Activated CD4-positive, alpha-beta T cell treated with anti-CD3 and anti-CD28 coated beads, Interleukin-2, amount 10 ng/mL, durations not matched to agents 7 days and 5 days (primary cell): ENCODE measurements around the gene SCYGR7. TPM values are rescaled to one million over a fixed set of nuclear protein-coding genes. Genes with fewer than 3 reads are reported as not detected.
"Not testable (repeated sequence)": the region's sequence is repeated elsewhere in the genome, so short reads cannot be mapped to it uniquely, and the experiment has no call there.

Experiments used
- CTCF ChIA-PET: fragments of 350-600 bp; sonication (Branson Sonifier 250); formaldehyde crosslinking; loops from one replicate; lab custom pipeline; 2021; ENCODE audit warnings: antibody characterized with exemption; lab: Charles Lee
- POLR2A ChIA-PET: fragments of 350-600 bp; sonication (Branson Sonifier 250); formaldehyde crosslinking; loops from one replicate; lab custom pipeline; 2021; ENCODE audit warnings: antibody characterized with exemption; lab: Charles Lee
- DNase-seq: peaks from one replicate; pipeline ENCODE4 v3.0.0-alpha.2; 2020
- H3K27ac Mint-ChIP-seq: one replicate; pipeline ENCODE4 v1.8.0; 2021; ENCODE audit warnings: mild to moderate bottlenecking, moderate library complexity, mixed read lengths
- H3K27me3 Mint-ChIP-seq: one replicate; pipeline ENCODE4 v1.8.0; 2021; ENCODE audit warnings: mixed read lengths
- H3K36me3 Mint-ChIP-seq: one replicate; pipeline ENCODE4 v1.8.0; 2021; ENCODE audit warnings: low read depth, mixed read lengths
- H3K4me1 Mint-ChIP-seq: one replicate; pipeline ENCODE4 v1.8.0; 2021; ENCODE audit warnings: mixed read lengths
- H3K4me3 Mint-ChIP-seq: one replicate; pipeline ENCODE4 v1.8.0; 2021; ENCODE audit warnings: mild to moderate bottlenecking, moderate library complexity, mixed read lengths
- H3K9me3 Mint-ChIP-seq: one replicate; pipeline ENCODE4 v1.8.0; 2021; ENCODE audit warnings: mixed read lengths
- total RNA-seq, 2 experiments: library from RNA; stranded (reverse); gene quantifications; one replicate each; pipeline ENCODE4 v1.2.3, GENCODE V29; 2021

SCYGR7 gene
- total RNA-seq, 2 experiments from 2014 or later: not detected

DNA sequence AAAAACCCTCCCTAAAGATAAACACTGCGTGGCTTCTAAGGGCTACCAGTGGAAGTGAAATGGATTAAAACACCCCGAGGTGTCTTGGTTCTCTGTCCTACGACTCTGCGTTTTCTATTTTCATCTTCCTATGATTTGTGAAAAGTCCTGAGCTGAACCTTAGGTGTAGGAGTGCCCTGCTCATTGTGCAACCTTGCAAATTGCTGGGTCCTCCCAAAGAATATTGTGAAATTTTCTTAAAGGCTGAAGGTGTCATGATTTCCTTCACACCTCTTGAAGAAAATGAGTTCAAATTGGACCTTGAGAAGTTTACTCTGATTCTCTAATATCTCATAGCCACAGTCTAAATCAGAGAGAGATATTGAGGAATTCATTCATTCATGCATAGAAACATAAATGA is 8.5 kb upstream of the SCYGR7 start:
- Mint-ChIP-seq H3K27me3 (peaks cover 8% of the 10 kb centered on the region), H3K27ac (no peak overlapping the region), H3K9me3 (no peaks in the 10 kb centered on the region), H3K36me3 (no peaks in the 10 kb centered on the region), H3K4me1 (no peaks in the 10 kb centered on the region), H3K4me3 (no peak overlapping the region)
- ChIA-PET POLR2A (no interaction called here), CTCF (no interaction called here)
- no peak for DNase-seq

GRCh38 chr2:227720680-227721079 is 7.5 kb upstream of the SCYGR7 start:
- ChIA-PET CTCF (interaction anchor here (0.6 kb wide), 1 partner anchor 301 kb away, joined by 3 read pairs; no protein-coding TSS in a partner anchor), POLR2A (no interaction called here)
- H3K36me3 Mint-ChIP-seq: no peaks in the 10 kb centered on the region
- H3K27me3 Mint-ChIP-seq: peaks cover 6% of the 10 kb centered on the region
- no peaks in the 10 kb centered on the region for H3K9me3 Mint-ChIP-seq
- no peak overlapping the region for H3K4me3 Mint-ChIP-seq
- DNase-seq: no peak
- H3K27ac Mint-ChIP-seq: no peak overlapping the region
- H3K4me1 Mint-ChIP-seq: no peaks in the 10 kb centered on the region

- POLR2A ChIA-PET, H3K4me1 Mint-ChIP-seq, H3K27ac Mint-ChIP-seq, H3K27me3 Mint-ChIP-seq, H3K36me3 Mint-ChIP-seq, CTCF ChIA-PET, H3K9me3 Mint-ChIP-seq, H3K4me3 Mint-ChIP-seq, DNase-seq: not testable (repeated sequence)
These were observed 5.3 kb upstream of the SCYGR7 start for GRCh38 chr2:227722821-227723220.

- Mint-ChIP-seq H3K9me3 (no peaks in the 10 kb centered on the region), H3K4me3 (no peak within 1 kb of the TSS), H3K36me3 (no peaks in the 10 kb centered on the region), H3K4me1 (no peaks in the 10 kb centered on the region), H3K27me3 (no peaks in the 10 kb centered on the region), H3K27ac (no peak within 1 kb of the TSS)
- ChIA-PET POLR2A (no interaction called here), CTCF (interaction anchor here (1.4 kb wide), 1 partner anchor 12 kb away, joined by 3 read pairs; no protein-coding TSS in a partner anchor)
- no peak for DNase-seq
These were observed 3.6 kb upstream of the SCYGR7 start, which contains the start of gene SCYGR6 for GRCh38 chr2:227724394-227725039. Gene SCYGR6, minus strand, starts transcription at chr2:227724757. Its CDS starts 0 bp downstream, at chr2:227724757.

DNA sequence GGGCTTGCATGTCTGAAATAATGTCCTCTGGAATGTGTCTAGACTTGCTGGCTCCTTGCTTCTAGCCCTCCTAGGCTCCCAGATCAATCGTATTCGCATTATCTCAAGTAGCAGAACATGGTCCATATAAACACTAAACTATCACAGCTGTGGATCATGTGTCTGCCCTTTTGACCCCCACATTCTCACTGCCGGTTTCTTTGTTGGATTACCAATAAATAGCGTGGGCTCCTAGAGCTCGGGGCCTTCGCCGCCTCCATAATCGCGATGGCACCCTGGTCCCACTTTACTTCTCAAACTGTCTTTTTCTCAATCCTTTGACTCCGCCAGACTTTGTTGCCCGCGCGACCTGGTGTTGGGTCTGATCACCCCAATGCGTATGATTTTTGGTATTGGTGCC is 11.2 kb downstream of the SCYGR7 start:
- H3K27ac Mint-ChIP-seq: no peak overlapping the region
- H3K4me1 Mint-ChIP-seq: no peaks in the 10 kb centered on the region

DNA sequence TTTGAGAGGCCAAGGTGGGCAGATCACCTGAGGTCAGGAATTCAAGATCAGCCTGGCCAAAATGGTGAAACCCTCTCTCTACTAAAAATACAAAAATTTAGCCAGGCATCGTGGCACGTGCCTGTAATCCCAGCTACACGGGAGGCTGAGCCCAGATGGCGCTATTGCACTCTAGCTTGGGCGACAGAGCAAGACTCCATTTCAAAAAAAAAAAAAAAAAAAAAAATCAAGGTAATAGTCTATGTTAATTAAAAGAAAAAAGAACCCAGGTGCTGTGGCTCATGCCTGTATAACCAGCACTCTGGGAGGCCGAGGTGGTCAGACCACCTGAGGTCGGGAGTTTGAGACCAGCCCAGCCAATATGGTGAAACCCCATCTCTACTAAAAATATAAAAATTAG is 12.6 kb downstream of the SCYGR7 start:
- DNase-seq, POLR2A ChIA-PET, H3K27me3 Mint-ChIP-seq, H3K27ac Mint-ChIP-seq, H3K4me1 Mint-ChIP-seq, H3K36me3 Mint-ChIP-seq, H3K4me3 Mint-ChIP-seq, H3K9me3 Mint-ChIP-seq: not testable (repeated sequence)
- CTCF ChIA-PET: interaction anchor here (0.7 to 0.8 kb wide), 2 partner anchors 151 to 607 kb away, joined by 3 read pairs; no protein-coding TSS in a partner anchor

More for the DNA sequence above, 11.2 kb downstream of the SCYGR7 start:
- H3K36me3 Mint-ChIP-seq: no peaks in the 10 kb centered on the region
- DNase-seq: no peak
- H3K9me3 Mint-ChIP-seq: no peaks in the 10 kb centered on the region
- no peak overlapping the region for H3K4me3 Mint-ChIP-seq
- peaks cover 2% of the 10 kb centered on the region for H3K27me3 Mint-ChIP-seq
- CTCF ChIA-PET: no interaction called here
- POLR2A ChIA-PET: no interaction called here

- no peaks in the 10 kb centered on the region for H3K4me1 Mint-ChIP-seq
- no peak within 1 kb of the TSS for H3K27ac Mint-ChIP-seq
- POLR2A ChIA-PET: no interaction called here
- DNase-seq: no peak
- H3K4me3 Mint-ChIP-seq: no peak within 1 kb of the TSS
- no peaks in the 10 kb centered on the region for H3K9me3 Mint-ChIP-seq
- CTCF ChIA-PET: no interaction called here
- no peaks in the 10 kb centered on the region for H3K36me3 Mint-ChIP-seq
- H3K27me3 Mint-ChIP-seq: no peaks in the 10 kb centered on the region
These were observed 17.5 kb downstream of the SCYGR7 start, which contains the start of gene SCYGR8 for GRCh38 chr2:227745594-227745993. Gene SCYGR8, plus strand, starts transcription at chr2:227745894. Its CDS starts 0 bp downstream, at chr2:227745894.

GRCh38 chr2:227748079-227748478 is 19.9 kb downstream of the SCYGR7 start:
- H3K4me3 Mint-ChIP-seq: no peak overlapping the region
- H3K9me3 Mint-ChIP-seq: no peaks in the 10 kb centered on the region
- H3K27me3 Mint-ChIP-seq: no peaks in the 10 kb centered on the region
- no peak overlapping the region for H3K27ac Mint-ChIP-seq
- ChIA-PET CTCF (no interaction called here), POLR2A (no interaction called here)
- no peaks in the 10 kb centered on the region for H3K4me1 Mint-ChIP-seq
- DNase-seq: no peak
- H3K36me3 Mint-ChIP-seq: no peaks in the 10 kb centered on the region

- CTCF ChIA-PET, POLR2A ChIA-PET: not testable (repeated sequence)
These were observed 28.1 kb downstream of the SCYGR7 start for GRCh38 chr2:227756261-227756660.

GRCh38 chr2:227759411-227760118 is 31.4 kb downstream of the SCYGR7 start:
- H3K9me3 Mint-ChIP-seq: no peaks in the 10 kb centered on the region
- ChIA-PET CTCF (no interaction called here), POLR2A (no interaction called here)
- no peaks in the 10 kb centered on the region for H3K36me3 Mint-ChIP-seq
- no peaks in the 10 kb centered on the region for H3K4me1 Mint-ChIP-seq
- no peak overlapping the region for H3K27ac Mint-ChIP-seq
- no peaks in the 10 kb centered on the region for H3K27me3 Mint-ChIP-seq
- H3K4me3 Mint-ChIP-seq: no peak overlapping the region
- DNase-seq: no peak

More at GRCh38 chr2:227756261-227756660, 28.1 kb downstream of the SCYGR7 start:
- H3K4me3 Mint-ChIP-seq, DNase-seq, H3K36me3 Mint-ChIP-seq, H3K27me3 Mint-ChIP-seq, H3K27ac Mint-ChIP-seq, H3K4me1 Mint-ChIP-seq, H3K9me3 Mint-ChIP-seq: not testable (repeated sequence)

GRCh38 chr2:227761740-227762476 is 33.8 kb downstream of the SCYGR7 start:
- CTCF ChIA-PET: interaction anchor here (0.9 kb wide), 1 partner anchor 18 kb away, joined by 3 read pairs; no protein-coding TSS in a partner anchor
- H3K36me3 Mint-ChIP-seq: no peaks in the 10 kb centered on the region
- H3K27ac Mint-ChIP-seq: no peak overlapping the region
- no peak for DNase-seq
- no peak overlapping the region for H3K4me3 Mint-ChIP-seq
- POLR2A ChIA-PET: no interaction called here
- no peaks in the 10 kb centered on the region for H3K9me3 Mint-ChIP-seq
- no peaks in the 10 kb centered on the region for H3K27me3 Mint-ChIP-seq
- H3K4me1 Mint-ChIP-seq: no peaks in the 10 kb centered on the region

GRCh38 chr2:227765788-227766372 is 37.7 kb downstream of the SCYGR7 start:
- Mint-ChIP-seq H3K27ac (no peak overlapping the region), H3K4me1 (no peaks in the 10 kb centered on the region), H3K4me3 (no peak overlapping the region), H3K9me3 (no peaks in the 10 kb centered on the region), H3K36me3 (no peaks in the 10 kb centered on the region), H3K27me3 (no peaks in the 10 kb centered on the region)
- POLR2A ChIA-PET: no interaction called here
- no peak for DNase-seq
- CTCF ChIA-PET: interaction anchor here (0.5 to 1.9 kb wide), 7 partner anchors 13 to 632 kb away, joined by 3 to 6 read pairs (median 4); no protein-coding TSS in a partner anchor
